ENCODE data around the gene FGF14. TPM values are rescaled to one million over a fixed set of nuclear protein-coding genes. Genes with fewer than 3 reads are reported as not detected.

Gene FGF14
- total and polyA plus RNA-seq, 2 donors (not counting 3 experiments of a cell fraction or from before 2014, with no cell fraction given), result not detected

- FAIRE-seq, result no peak
- Histone ChIP-seq H3K79me2 (ENCODE audit: control insufficient read depth, insufficient read depth, low read length) (no peaks in the 10 kb centered on the region), H4K20me1 (replicated peaks; ENCODE audit: control insufficient read depth, extremely low read depth, insufficient read depth, low read length) (no peaks in the 10 kb centered on the region), H3K9me1 (replicated peaks; ENCODE audit: control insufficient read depth, extremely low read depth, insufficient read depth, low read length) (no peaks in the 10 kb centered on the region), H3K4me2 (ENCODE audit: insufficient read depth, low read length) (no peak overlapping the region), H3K9me3 (replicated peaks; ENCODE audit: control insufficient read depth, insufficient read depth, low read length) (no peaks in the 10 kb centered on the region), H3K4me1 (ENCODE audit: control insufficient read depth, extremely low read depth, insufficient read depth, low read length) (no peaks in the 10 kb centered on the region), H3K9ac (replicated peaks; ENCODE audit: extremely low read depth, insufficient read depth, low read length) (no peak overlapping the region), H3K27me3 (ENCODE audit: control insufficient read depth in 2 of 2, insufficient read depth in 2 of 2, low read length in 2 of 2) (peaks cover 0 to 2% of the 10 kb centered on the region in 2 experiments), H3K27ac (ENCODE audit: insufficient read depth, low read depth, low read length) (no peak overlapping the region), H3K36me3 (ENCODE audit: control insufficient read depth in 2 of 2, extremely low read depth in 1 of 2, insufficient read depth in 2 of 2, low read length in 2 of 2) (no peaks in the 10 kb centered on the region), H2AFZ (ENCODE audit: low read depth, low read length) (no peak overlapping the region), H3K4me3 (replicated peaks in 1 of 3; ENCODE audit: insufficient read depth in 1 of 3, low read depth in 1 of 3, low read length in 3 of 3) (no peak overlapping the region)
- CTCF ChIA-PET, result interaction anchor here (1.2 to 7.0 kb wide), 7 partner anchors 10 to 420 kb away, joined by 3 to 264 read pairs (median 12); no protein-coding TSS in a partner anchor
- dilution Hi-C loops (cut with MboI; ENCODE audit: extremely low pct_ligation_motif_present, low sequenced_read_pairs) (no loop called here), intact Hi-C loops (cut with micrococcal nuclease) (loop anchor here (10.0 kb wide), 1 partner anchor 232 kb away; no protein-coding TSS in a partner anchor)
- no peak for DNase-seq (ENCODE audit: low read depth, low spot score)
- TF ChIP-seq FOS (IDR thresholded peaks at IDR 0.05; ENCODE audit: borderline replicate concordance, insufficient read depth, low read length), result no peak
- TF ChIP-seq POLR2AphosphoS5 (IDR thresholded peaks at IDR 0.05; ENCODE audit: insufficient read depth, low read depth, low read length), result no peak
- no peak for TF ChIP-seq JUN (IDR thresholded peaks at IDR 0.05; ENCODE audit: borderline replicate concordance, insufficient read depth, insufficient read length, low read depth)
- no peak for TF ChIP-seq CTCF (IDR thresholded peaks at IDR 0.05; ENCODE audit: extremely low read depth in 1 of 2, insufficient read depth in 1 of 2, low read depth in 1 of 2, low read length in 2 of 2)
- TF ChIP-seq EZH2 (IDR thresholded peaks at IDR 0.05; ENCODE audit: borderline replicate concordance, low read depth, low read length, severe bottlenecking), result no peak
- TF ChIP-seq GATA2 (IDR thresholded peaks at IDR 0.05; ENCODE audit: insufficient read depth, insufficient read length, low read depth, low read length), result no peak
- no peak for TF ChIP-seq MAX (IDR thresholded peaks at IDR 0.05; ENCODE audit: insufficient read depth, insufficient read length)
- no peak for TF ChIP-seq MYC (IDR thresholded peaks at IDR 0.05; ENCODE audit: low read depth, low read length)
- TF ChIP-seq POLR2A (IDR thresholded peaks at IDR 0.05; ENCODE audit: low read depth, low read length), result no peak
- BruUV-seq (replicated peaks), result no TSS peak
- POLR2A ChIA-PET, result no interaction called here
Measured at GRCh38 chr13:102142473-102142826, 259.4 kb downstream of the FGF14 start.
